Measurements from ENCODE around the gene CIROP. TPM values are rescaled to one million over a fixed set of nuclear protein-coding genes. Genes with fewer than 3 reads are reported as not detected.

CIROP gene
- total and polyA plus RNA-seq, 3 donors from 2014 or later, result not detected

- no peaks in the 10 kb centered on the region for H3K9me3 ChIP-seq
- no peaks in the 10 kb centered on the region for H3K27me3 ChIP-seq
- H3K4me1 ChIP-seq, result no peaks in the 10 kb centered on the region
- TF ChIP-seq POLR2A (IDR thresholded peaks at IDR 0.05) (no peak), CTCF (IDR thresholded peaks at IDR 0.05) (no peak)
- no peak overlapping the region for H3K4me3 ChIP-seq
- WGBS, 2 donors, result 94 to 97% methylated on average over 2 of the region's 2 CpGs
- H3K36me3 ChIP-seq (ENCODE audit: low read depth, missing control alignments), result no peaks in the 10 kb centered on the region
- intact Hi-C loops (cut with DNase I; ENCODE audit: low total_unique reads), result no loop called here
- H3K27ac ChIP-seq, result no peak overlapping the region
- no peak for DNase-seq
Observed at GRCh38 chr14:23139874-23140273, 35.1 kb upstream of the CIROP start.

DNA sequence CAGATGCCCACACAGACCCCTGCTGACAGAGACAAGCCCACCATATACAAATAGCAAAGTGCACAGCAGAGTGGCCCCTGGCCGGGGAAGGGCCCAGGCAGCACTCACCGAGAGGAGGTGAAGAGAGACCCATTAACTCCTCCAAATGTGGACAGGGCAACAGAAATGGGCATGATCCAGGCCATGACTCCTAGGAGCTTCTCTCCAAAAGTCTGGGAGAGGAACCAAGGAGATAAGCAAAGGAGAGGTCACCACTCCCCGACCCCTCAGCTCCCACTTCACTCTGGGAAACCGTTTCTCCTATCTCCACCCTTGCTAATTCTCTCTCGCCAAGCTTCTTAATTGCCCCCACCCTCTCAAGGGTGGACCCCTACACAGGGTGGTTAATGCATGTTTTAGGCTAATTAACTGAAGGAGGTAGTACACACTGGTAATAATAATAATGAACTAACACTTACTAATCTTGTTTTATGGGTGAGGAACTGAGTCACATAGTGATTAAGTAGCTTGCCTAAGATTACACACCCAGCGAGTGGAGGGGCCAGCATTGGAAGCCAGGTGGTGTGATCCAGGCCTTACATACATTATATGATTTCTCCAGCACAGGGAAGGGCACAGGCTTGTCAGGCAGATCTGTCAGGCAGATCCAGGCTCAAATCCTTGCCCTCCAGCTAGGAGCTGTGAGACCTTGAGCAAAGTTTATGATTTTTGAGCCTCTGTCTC is 33.2 kb upstream of the CIROP start:
- 87 to 91% methylated on average over 6 of the region's 6 CpGs for WGBS, 2 donors
- Histone ChIP-seq H3K4me3 (no peak overlapping the region), H3K27ac (no peak overlapping the region), H3K9me3 (no peaks in the 10 kb centered on the region), H3K36me3 (ENCODE audit: low read depth, missing control alignments) (no peaks in the 10 kb centered on the region), H3K27me3 (no peaks in the 10 kb centered on the region), H3K4me1 (no peaks in the 10 kb centered on the region)
- no peak for TF ChIP-seq CTCF (IDR thresholded peaks at IDR 0.05)
- no peak for TF ChIP-seq POLR2A (IDR thresholded peaks at IDR 0.05)
- intact Hi-C loops (cut with DNase I; ENCODE audit: low total_unique reads), result no loop called here
- DNase-seq, result no peak

GRCh38 chr14:23137192-23137812 is 32.5 kb upstream of the CIROP start:
- Histone ChIP-seq H3K9me3 (no peaks in the 10 kb centered on the region), H3K27me3 (no peaks in the 10 kb centered on the region), H3K4me3 (no peak overlapping the region), H3K27ac (no peak overlapping the region), H3K4me1 (no peaks in the 10 kb centered on the region), H3K36me3 (ENCODE audit: low read depth, missing control alignments) (no peaks in the 10 kb centered on the region)
- no peak for DNase-seq
- WGBS, 2 donors, result 84 to 95% methylated on average over 9 to 11 of the region's 11 CpGs
- TF ChIP-seq POLR2A (IDR thresholded peaks at IDR 0.05), result no peak
- no peak for TF ChIP-seq CTCF (IDR thresholded peaks at IDR 0.05)
- intact Hi-C loops (cut with DNase I; ENCODE audit: low total_unique reads), result no loop called here

- DNase-seq, result no peak
- no peaks in the 10 kb centered on the region for H3K4me1 ChIP-seq
- H3K9me3 ChIP-seq, result no peaks in the 10 kb centered on the region
- H3K27me3 ChIP-seq, result no peaks in the 10 kb centered on the region
- no peaks in the 10 kb centered on the region for H3K36me3 ChIP-seq (ENCODE audit: low read depth, missing control alignments)
- H3K27ac ChIP-seq, result no peak overlapping the region
- H3K4me3 ChIP-seq, result no peak overlapping the region
- intact Hi-C loops (cut with DNase I; ENCODE audit: low total_unique reads), result no loop called here
- WGBS, 2 donors, result 91 to 92% methylated on average over 12 to 16 of the region's 16 CpGs
- no peak for TF ChIP-seq POLR2A (IDR thresholded peaks at IDR 0.05)
- no peak for TF ChIP-seq CTCF (IDR thresholded peaks at IDR 0.05)
Observed at GRCh38 chr14:23136566-23137133, 31.9 kb upstream of the CIROP start.

All from testis (tissue), 3 donors.